GM10266 (cell line): ENCODE measurements around the gene BUD23.
A peak's percentile ranks its signal among the peaks of the same experiment; 100 is the strongest.

Source experiments
- DNase-seq: peaks from one replicate; pipeline ENCODE4 v3.0.0; 2012; ENCODE audit errors: extremely low spot score
- CTCF ChIP-seq: IDR thresholded peaks from 2 replicates; pipeline ENCODE4 v1.5.1; 2012; ENCODE audit warnings: mild to moderate bottlenecking, low read depth; ENCODE audit not compliant: control insufficient read depth, insufficient read depth; ENCODE audit errors: missing control alignments

BUD23 gene

GRCh38 chr7:73696372-73696771 lies 13.0 kb downstream of the BUD23 start:
- no peak for TF ChIP-seq CTCF
- no peak for DNase-seq

- no peak for DNase-seq
Observed at GRCh38 chr7:73698410-73698809, 15.0 kb downstream of the BUD23 start.

GRCh38 chr7:73699370-73700068 lies 16.1 kb downstream of the BUD23 start:
- TF ChIP-seq CTCF = no peak
- DNase-seq = no peak

More at GRCh38 chr7:73698410-73698809, 15.0 kb downstream of the BUD23 start:
- no peak for TF ChIP-seq CTCF

GRCh38 chr7:73700069-73700423 lies 16.6 kb downstream of the BUD23 start:
- DNase-seq = no peak
- TF ChIP-seq CTCF = no peak

- TF ChIP-seq CTCF = no peak
- no peak for DNase-seq
Observed at GRCh38 chr7:73700581-73701134, 17.3 kb downstream of the BUD23 start.

GRCh38 chr7:73701357-73701995 lies 18.1 kb downstream of the BUD23 start:
- peak; percentile 44 for TF ChIP-seq CTCF
- DNase-seq = peak; percentile 65

- no peak for DNase-seq
Observed at GRCh38 chr7:73702226-73702625, 18.8 kb downstream of the BUD23 start.

More at GRCh38 chr7:73702226-73702625, 18.8 kb downstream of the BUD23 start:
- TF ChIP-seq CTCF = no peak
